HepG2 (cell line): ENCODE data around the gene ANP32B. TPM values are rescaled to one million over a fixed set of nuclear protein-coding genes. Genes with fewer than 3 reads are reported as not detected.

Experiments
- BRD4 ChIP-seq: sonication (generic); formaldehyde crosslinking; IDR thresholded peaks from 2 replicates; pipeline ENCODE4 v1.4.0; 2020; ENCODE audit warnings: missing genetic modification reagents
- GATA4 ChIP-seq: sonication (generic); IDR thresholded peaks from 2 replicates; pipeline ENCODE4 v1.6.1; 2016; ENCODE audit warnings: antibody characterized with exemption, low read depth, borderline replicate concordance
- MEIS2 ChIP-seq: sonication (generic); formaldehyde crosslinking; IDR thresholded peaks from 2 replicates; pipeline ENCODE4 v1.9.0; 2021; ENCODE audit warnings: mild to moderate bottlenecking, missing genetic modification reagents
- NCOR1 ChIP-seq: fragments of 200-600 bp; sonication (generic); IDR thresholded peaks from 2 replicates; pipeline ENCODE4 v1.7.0; 2017; ENCODE audit warnings: antibody characterized with exemption, low read length, borderline replicate concordance
- NR2F6 ChIP-seq, 2 experiments: IDR thresholded peaks; 2 replicates each; pipeline ENCODE4 v1.6.1; 2016; ENCODE audit warnings: antibody characterized with exemption in 1 of 2, mild to moderate bottlenecking in 1 of 2
- PCBP2 ChIP-seq: fragments of 200-400 bp; formaldehyde crosslinking; optimal IDR thresholded peaks from 2 replicates; pipeline ENCODE3; 2018; ENCODE audit warnings: low read length, low read depth; ENCODE audit not compliant: poor library complexity, severe bottlenecking
- RAD21 ChIP-seq: fragments of 450-650 bp; formaldehyde crosslinking; IDR thresholded peaks from 2 replicates; pipeline ENCODE4 v1.5.0; 2020; ENCODE audit warnings: mild to moderate bottlenecking
- REL ChIP-seq: sonication (generic); formaldehyde crosslinking; conservative IDR thresholded peaks from 2 replicates; pipeline ENCODE4 v1.8.0; 2022; ENCODE audit warnings: mild to moderate bottlenecking, missing genetic modification reagents, moderate library complexity
- RXRA ChIP-seq: sonication (generic); formaldehyde crosslinking; IDR thresholded peaks from 2 replicates; pipeline ENCODE4 v1.5.1; 2020; ENCODE audit warnings: missing genetic modification reagents
- SMAD3 ChIP-seq: sonication (generic); formaldehyde crosslinking; IDR thresholded peaks from 2 replicates; pipeline ENCODE4 v1.4.0; 2020; ENCODE audit warnings: missing genetic modification reagents
- ZNF577 ChIP-seq: sonication (generic); formaldehyde crosslinking; IDR thresholded peaks from 2 replicates; pipeline ENCODE4 v1.4.0; 2020; ENCODE audit warnings: mild to moderate bottlenecking, low read depth, missing genetic modification reagents, borderline replicate concordance
- ZNF703 ChIP-seq: sonication (generic); formaldehyde crosslinking; IDR thresholded peaks from 2 replicates; pipeline ENCODE4 v1.5.1; 2020; ENCODE audit warnings: missing genetic modification reagents, mild to moderate bottlenecking, moderate library complexity, borderline replicate concordance
- ZSCAN12 ChIP-seq: sonication (generic); formaldehyde crosslinking; IDR thresholded peaks from 2 replicates; pipeline ENCODE4 v1.9.0; 2021; ENCODE audit warnings: mild to moderate bottlenecking, missing genetic modification reagents
- polyA plus RNA-seq, 8 experiments: library from polyadenylated mRNA; depleted of rRNA in 3 of 8; stranded (reverse) in 7 of 8; unstranded in 1 of 8; fragments of >200 nt; fragmentation: Illumina TruSeq in 4 of 8; extraction: Trizol in 4 of 8; gene quantifications; 2 replicates each; pipeline versions ENCODE4 v1.2.1 to v1.2.3, GENCODE V29; 2011 to 2016; ENCODE audit warnings: low read depth in 4 of 8, missing spikeins in 1 of 8, mixed read lengths in 1 of 8; ENCODE audit not compliant: insufficient read depth in 1 of 8
- total RNA-seq, 5 experiments: library from RNA; depleted of rRNA; stranded (reverse); fragments of >200 nt; fragmentation: Illumina TruSeq; extraction: Trizol; gene quantifications; 2 replicates each; pipeline ENCODE4 v1.2.3, GENCODE V29; 2016; ENCODE audit warnings: low read depth in 1 of 5
- TF ChIP-seq, protein P1 (sequence below): sonication (generic); formaldehyde crosslinking; IDR thresholded peaks from 2 replicates; pipeline ENCODE4 v1.4.0; 2020; ENCODE audit warnings: missing genetic modification reagents
- TF ChIP-seq, protein P2 (sequence below): sonication (generic); formaldehyde crosslinking; IDR thresholded peaks from 2 replicates; pipeline ENCODE4 v1.8.0; 2022; ENCODE audit warnings: mild to moderate bottlenecking, missing genetic modification reagents, moderate library complexity
- TF ChIP-seq, protein P3 (sequence below): sonication (generic); formaldehyde crosslinking; conservative IDR thresholded peaks from 2 replicates; pipeline ENCODE4 v1.4.0; 2020; ENCODE audit warnings: missing genetic modification reagents
- TF ChIP-seq, protein P4 (sequence below): sonication (generic); formaldehyde crosslinking; IDR thresholded peaks from 2 replicates; pipeline ENCODE4 v1.4.0; 2020; ENCODE audit warnings: mild to moderate bottlenecking, missing genetic modification reagents

Gene ANP32B
- total and polyA plus RNA-seq, 2 of the 13 experiments (the other 11 are each of a cell fraction or from before 2014, with no cell fraction given) = 22.1 to 37.5 TPM

DNA sequence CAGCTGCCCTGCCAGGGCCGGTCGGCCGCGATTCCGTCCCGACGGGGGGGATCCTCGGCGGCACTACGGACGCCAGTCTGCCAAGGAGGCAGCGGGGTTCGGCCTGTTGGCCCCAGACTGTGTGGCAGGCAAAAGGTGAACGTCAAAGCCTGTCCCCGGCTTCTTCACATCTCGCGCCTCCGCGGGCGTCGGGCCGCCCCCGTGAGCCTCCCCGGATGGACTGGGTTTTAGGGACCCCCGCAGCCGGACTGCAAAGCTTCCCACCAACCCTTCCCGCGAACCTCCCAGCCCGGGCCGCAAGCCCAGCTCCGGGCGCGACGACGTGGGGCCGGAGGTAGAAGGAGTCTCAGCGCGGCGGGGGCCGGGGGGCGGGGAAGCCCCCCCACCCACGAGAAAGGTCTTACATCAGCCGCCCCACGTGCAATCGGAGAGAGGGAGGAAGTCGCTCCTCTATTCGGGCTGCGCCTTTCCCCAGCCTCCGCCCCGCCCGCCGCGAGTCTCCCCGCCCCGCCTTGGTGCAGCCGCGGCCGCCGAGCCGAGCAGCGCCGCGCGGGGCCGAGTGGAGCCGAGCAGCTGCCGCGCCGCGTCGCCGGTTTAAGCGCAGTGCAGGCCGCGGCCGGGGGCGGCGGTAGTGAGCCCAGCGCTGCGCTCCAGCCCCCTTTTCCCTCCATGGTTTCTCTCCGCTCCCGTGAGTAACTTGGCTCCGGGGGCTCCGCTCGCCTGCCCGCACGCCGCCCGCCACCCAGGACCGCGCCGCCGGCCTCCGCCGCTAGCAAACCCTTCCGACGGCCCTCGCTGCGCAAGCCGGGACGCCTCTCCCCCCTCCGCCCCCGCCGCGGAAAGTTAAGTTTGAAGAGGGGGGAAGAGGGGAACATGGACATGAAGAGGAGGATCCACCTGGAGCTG is at the start of gene ANP32B (continued):
- TF ChIP-seq, protein P1, sequence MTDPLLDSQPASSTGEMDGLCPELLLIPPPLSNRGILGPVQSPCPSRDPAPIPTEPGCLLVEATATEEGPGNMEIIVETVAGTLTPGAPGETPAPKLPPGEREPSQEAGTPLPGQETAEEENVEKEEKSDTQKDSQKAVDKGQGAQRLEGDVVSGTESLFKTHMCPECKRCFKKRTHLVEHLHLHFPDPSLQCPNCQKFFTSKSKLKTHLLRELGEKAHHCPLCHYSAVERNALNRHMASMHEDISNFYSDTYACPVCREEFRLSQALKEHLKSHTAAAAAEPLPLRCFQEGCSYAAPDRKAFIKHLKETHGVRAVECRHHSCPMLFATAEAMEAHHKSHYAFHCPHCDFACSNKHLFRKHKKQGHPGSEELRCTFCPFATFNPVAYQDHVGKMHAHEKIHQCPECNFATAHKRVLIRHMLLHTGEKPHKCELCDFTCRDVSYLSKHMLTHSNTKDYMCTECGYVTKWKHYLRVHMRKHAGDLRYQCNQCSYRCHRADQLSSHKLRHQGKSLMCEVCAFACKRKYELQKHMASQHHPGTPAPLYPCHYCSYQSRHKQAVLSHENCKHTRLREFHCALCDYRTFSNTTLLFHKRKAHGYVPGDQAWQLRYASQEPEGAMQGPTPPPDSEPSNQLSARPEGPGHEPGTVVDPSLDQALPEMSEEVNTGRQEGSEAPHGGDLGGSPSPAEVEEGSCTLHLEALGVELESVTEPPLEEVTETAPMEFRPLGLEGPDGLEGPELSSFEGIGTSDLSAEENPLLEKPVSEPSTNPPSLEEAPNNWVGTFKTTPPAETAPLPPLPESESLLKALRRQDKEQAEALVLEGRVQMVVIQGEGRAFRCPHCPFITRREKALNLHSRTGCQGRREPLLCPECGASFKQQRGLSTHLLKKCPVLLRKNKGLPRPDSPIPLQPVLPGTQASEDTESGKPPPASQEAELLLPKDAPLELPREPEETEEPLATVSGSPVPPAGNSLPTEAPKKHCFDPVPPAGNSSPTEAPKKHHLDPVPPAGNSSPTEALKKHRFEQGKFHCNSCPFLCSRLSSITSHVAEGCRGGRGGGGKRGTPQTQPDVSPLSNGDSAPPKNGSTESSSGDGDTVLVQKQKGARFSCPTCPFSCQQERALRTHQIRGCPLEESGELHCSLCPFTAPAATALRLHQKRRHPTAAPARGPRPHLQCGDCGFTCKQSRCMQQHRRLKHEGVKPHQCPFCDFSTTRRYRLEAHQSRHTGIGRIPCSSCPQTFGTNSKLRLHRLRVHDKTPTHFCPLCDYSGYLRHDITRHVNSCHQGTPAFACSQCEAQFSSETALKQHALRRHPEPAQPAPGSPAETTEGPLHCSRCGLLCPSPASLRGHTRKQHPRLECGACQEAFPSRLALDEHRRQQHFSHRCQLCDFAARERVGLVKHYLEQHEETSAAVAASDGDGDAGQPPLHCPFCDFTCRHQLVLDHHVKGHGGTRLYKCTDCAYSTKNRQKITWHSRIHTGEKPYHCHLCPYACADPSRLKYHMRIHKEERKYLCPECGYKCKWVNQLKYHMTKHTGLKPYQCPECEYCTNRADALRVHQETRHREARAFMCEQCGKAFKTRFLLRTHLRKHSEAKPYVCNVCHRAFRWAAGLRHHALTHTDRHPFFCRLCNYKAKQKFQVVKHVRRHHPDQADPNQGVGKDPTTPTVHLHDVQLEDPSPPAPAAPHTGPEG (CRISPR knock-in tag) = peak; percentile 71; the same call in 1 of the 2 replicates
- TF ChIP-seq GATA4 (no peak), RXRA (CRISPR knock-in tag) (no peak; the same call in 1 of the 2 replicates), NCOR1 (no peak), MEIS2 (CRISPR knock-in tag) (no peak; the same call in 1 of the 2 replicates), ZNF577 (CRISPR knock-in tag) (no peak), REL (CRISPR knock-in tag) (peak; percentile 77; the same call in 1 of the 2 replicates), ZSCAN12 (CRISPR knock-in tag) (no peak), NR2F6 (IDR thresholded peaks at IDR 0.05) (no peak), NR2F6 (CRISPR knock-in tag; IDR thresholded peaks at IDR 0.05) (no peak), PCBP2 (no peak), ZNF703 (CRISPR knock-in tag) (peak; percentile 65; the same call in 1 of the 2 replicates), RAD21 (CRISPR knock-in tag) (peak; percentile 58), SMAD3 (CRISPR knock-in tag) (no peak), BRD4 (CRISPR knock-in tag) (peak; percentile 69)
- TF ChIP-seq, protein P2, sequence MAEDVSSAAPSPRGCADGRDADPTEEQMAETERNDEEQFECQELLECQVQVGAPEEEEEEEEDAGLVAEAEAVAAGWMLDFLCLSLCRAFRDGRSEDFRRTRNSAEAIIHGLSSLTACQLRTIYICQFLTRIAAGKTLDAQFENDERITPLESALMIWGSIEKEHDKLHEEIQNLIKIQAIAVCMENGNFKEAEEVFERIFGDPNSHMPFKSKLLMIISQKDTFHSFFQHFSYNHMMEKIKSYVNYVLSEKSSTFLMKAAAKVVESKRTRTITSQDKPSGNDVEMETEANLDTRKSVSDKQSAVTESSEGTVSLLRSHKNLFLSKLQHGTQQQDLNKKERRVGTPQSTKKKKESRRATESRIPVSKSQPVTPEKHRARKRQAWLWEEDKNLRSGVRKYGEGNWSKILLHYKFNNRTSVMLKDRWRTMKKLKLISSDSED = no peak
- TF ChIP-seq, protein P3, sequence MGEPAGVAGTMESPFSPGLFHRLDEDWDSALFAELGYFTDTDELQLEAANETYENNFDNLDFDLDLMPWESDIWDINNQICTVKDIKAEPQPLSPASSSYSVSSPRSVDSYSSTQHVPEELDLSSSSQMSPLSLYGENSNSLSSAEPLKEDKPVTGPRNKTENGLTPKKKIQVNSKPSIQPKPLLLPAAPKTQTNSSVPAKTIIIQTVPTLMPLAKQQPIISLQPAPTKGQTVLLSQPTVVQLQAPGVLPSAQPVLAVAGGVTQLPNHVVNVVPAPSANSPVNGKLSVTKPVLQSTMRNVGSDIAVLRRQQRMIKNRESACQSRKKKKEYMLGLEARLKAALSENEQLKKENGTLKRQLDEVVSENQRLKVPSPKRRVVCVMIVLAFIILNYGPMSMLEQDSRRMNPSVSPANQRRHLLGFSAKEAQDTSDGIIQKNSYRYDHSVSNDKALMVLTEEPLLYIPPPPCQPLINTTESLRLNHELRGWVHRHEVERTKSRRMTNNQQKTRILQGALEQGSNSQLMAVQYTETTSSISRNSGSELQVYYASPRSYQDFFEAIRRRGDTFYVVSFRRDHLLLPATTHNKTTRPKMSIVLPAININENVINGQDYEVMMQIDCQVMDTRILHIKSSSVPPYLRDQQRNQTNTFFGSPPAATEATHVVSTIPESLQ (CRISPR knock-in tag) = no peak
- TF ChIP-seq, protein P4, sequence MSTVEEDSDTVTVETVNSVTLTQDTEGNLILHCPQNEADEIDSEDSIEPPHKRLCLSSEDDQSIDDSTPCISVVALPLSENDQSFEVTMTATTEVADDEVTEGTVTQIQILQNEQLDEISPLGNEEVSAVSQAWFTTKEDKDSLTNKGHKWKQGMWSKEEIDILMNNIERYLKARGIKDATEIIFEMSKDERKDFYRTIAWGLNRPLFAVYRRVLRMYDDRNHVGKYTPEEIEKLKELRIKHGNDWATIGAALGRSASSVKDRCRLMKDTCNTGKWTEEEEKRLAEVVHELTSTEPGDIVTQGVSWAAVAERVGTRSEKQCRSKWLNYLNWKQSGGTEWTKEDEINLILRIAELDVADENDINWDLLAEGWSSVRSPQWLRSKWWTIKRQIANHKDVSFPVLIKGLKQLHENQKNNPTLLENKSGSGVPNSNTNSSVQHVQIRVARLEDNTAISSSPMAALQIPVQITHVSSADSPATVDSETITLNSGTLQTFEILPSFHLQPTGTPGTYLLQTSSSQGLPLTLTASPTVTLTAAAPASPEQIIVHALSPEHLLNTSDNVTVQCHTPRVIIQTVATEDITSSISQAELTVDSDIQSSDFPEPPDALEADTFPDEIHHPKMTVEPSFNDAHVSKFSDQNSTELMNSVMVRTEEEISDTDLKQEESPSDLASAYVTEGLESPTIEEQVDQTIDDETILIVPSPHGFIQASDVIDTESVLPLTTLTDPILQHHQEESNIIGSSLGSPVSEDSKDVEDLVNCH (CRISPR knock-in tag) = no peak
